CD4-positive, alpha-beta T cell treated with Interferon gamma for 1 hour (primary cell): ENCODE measurements around the gene CFTR.

ENCODE experiments used
- DNase-seq: peaks from one replicate; pipeline ENCODE4 v3.0.0-alpha.2; 2020

Gene CFTR

GRCh38 chr7:117656806-117657205 is 177.0 kb downstream of the CFTR start:
- no peak for DNase-seq

- DNase-seq = no peak
Measured at GRCh38 chr7:117659531-117660011, 179.7 kb downstream of the CFTR start.

- no peak for DNase-seq
Measured at GRCh38 chr7:117661328-117661727, 181.5 kb downstream of the CFTR start.

GRCh38 chr7:117664047-117664446 is 184.2 kb downstream of the CFTR start:
- no peak for DNase-seq

GRCh38 chr7:117665368-117665767 is 185.5 kb downstream of the CFTR start:
- no peak for DNase-seq

- DNase-seq = no peak
Measured at GRCh38 chr7:117666031-117666430, 186.2 kb downstream of the CFTR start.

GRCh38 chr7:117666689-117667088 is 186.9 kb downstream of the CFTR start:
- no peak for DNase-seq

GRCh38 chr7:117667456-117667855 is 187.6 kb downstream of the CFTR start:
- no peak for DNase-seq

GRCh38 chr7:117669818-117670217 is 190.0 kb downstream of the CFTR start:
- DNase-seq = no peak

GRCh38 chr7:117672453-117672852 is 192.6 kb downstream of the CFTR start:
- no peak for DNase-seq

GRCh38 chr7:117673367-117673766 is 193.5 kb downstream of the CFTR start:
- no peak for DNase-seq

- DNase-seq = no peak
Measured at GRCh38 chr7:117673839-117674238, 194.0 kb downstream of the CFTR start.

GRCh38 chr7:117674617-117675016 is 194.8 kb downstream of the CFTR start:
- no peak for DNase-seq

GRCh38 chr7:117675497-117676435 is 195.9 kb downstream of the CFTR start:
- no peak for DNase-seq

- DNase-seq = no peak
Measured at GRCh38 chr7:117679120-117679519, 199.3 kb downstream of the CFTR start.

- DNase-seq = no peak
Measured at GRCh38 chr7:117682681-117683385, 203.0 kb downstream of the CFTR start.

GRCh38 chr7:117683430-117684175 is 203.8 kb downstream of the CFTR start:
- DNase-seq = no peak

GRCh38 chr7:117685795-117686194 is 206.0 kb downstream of the CFTR start:
- no peak for DNase-seq

- DNase-seq = no peak
Measured at GRCh38 chr7:117686311-117686935, 206.6 kb downstream of the CFTR start.

- no peak for DNase-seq
Measured at GRCh38 chr7:117688126-117688525, 208.3 kb downstream of the CFTR start.

- DNase-seq = no peak
Measured at GRCh38 chr7:117689406-117689805, 209.6 kb downstream of the CFTR start.

- no peak for DNase-seq
Measured at GRCh38 chr7:117690147-117690546, 210.3 kb downstream of the CFTR start.

- DNase-seq = no peak
Measured at GRCh38 chr7:117692338-117692737, 212.5 kb downstream of the CFTR start.
